ENCODE results near the gene TENT4A. TPM values are rescaled to one million over a fixed set of nuclear protein-coding genes. Genes with fewer than 3 reads are reported as not detected.
A peak's percentile ranks its signal among the peaks of the same experiment; 100 is the strongest.

Gene TENT4A
- total RNA-seq, 1 experiment from 2014 or later, result 29.2 TPM

GRCh38 chr5:6759401-6759800, 46.2 kb downstream of the TENT4A start:
- CTCF ChIA-PET, result interaction anchor here (0.8 to 2.2 kb wide), 9 partner anchors 9 to 173 kb away, joined by 3 to 8 read pairs (median 4); partner anchors contain the start of gene SRD5A1
- no peak for DNase-seq (ENCODE audit: low spot score)

GRCh38 chr5:6759983-6760382, 46.8 kb downstream of the TENT4A start:
- no peaks in the 10 kb centered on the region for H3K27me3 Mint-ChIP-seq (ENCODE audit: low read depth)
- CTCF ChIA-PET, result interaction anchor here (0.8 to 2.2 kb wide), 9 partner anchors 9 to 174 kb away, joined by 3 to 8 read pairs (median 4); partner anchors contain the start of gene SRD5A1
- POLR2A ChIA-PET, result no interaction called here
- peaks cover 27% of the 10 kb centered on the region for H3K36me3 Mint-ChIP-seq
- no peaks in the 10 kb centered on the region for H3K4me1 Mint-ChIP-seq
- H3K9me3 Mint-ChIP-seq, result 0 out of 2 replicates have a peak, but pooled peaks cover 4% of the 10 kb centered on the region
- H3K27ac Mint-ChIP-seq, result peak overlapping the region; percentile 49; the same call in 1 of the 2 replicates
- no peak for DNase-seq (ENCODE audit: low spot score)
- no peak for ATAC-seq
- no peak for TF ChIP-seq SOX15 (CRISPR knock-in tag; IDR thresholded peaks at IDR 0.05)
- no peak for TF ChIP-seq NR3C1 (CRISPR knock-in tag; conservative IDR thresholded peaks at IDR 0.05; ENCODE audit: low read depth)
- TF ChIP-seq TEAD1 (CRISPR knock-in tag; IDR thresholded peaks at IDR 0.05), result no peak
- TF ChIP-seq AR (CRISPR knock-in tag; IDR thresholded peaks at IDR 0.05), result no peak
- no peak for TF ChIP-seq HMGXB4 (CRISPR knock-in tag; IDR thresholded peaks at IDR 0.05)
- TF ChIP-seq E2F1 (CRISPR knock-in tag; IDR thresholded peaks at IDR 0.05), result no peak
- no peak for TF ChIP-seq RELA (CRISPR knock-in tag; IDR thresholded peaks at IDR 0.05; ENCODE audit: borderline replicate concordance)
- no peak for TF ChIP-seq NFE2L1 (CRISPR knock-in tag; IDR thresholded peaks at IDR 0.05)
- TF ChIP-seq ZNF396 (CRISPR knock-in tag; IDR thresholded peaks at IDR 0.05; ENCODE audit: borderline replicate concordance), result no peak
- no peak for TF ChIP-seq TCF7 (CRISPR knock-in tag; IDR thresholded peaks at IDR 0.05; ENCODE audit: low read depth)
- TF ChIP-seq STAT6 (CRISPR knock-in tag; conservative IDR thresholded peaks at IDR 0.05; ENCODE audit: low read depth), result no peak
- no peak for TF ChIP-seq FOXK1 (CRISPR knock-in tag; IDR thresholded peaks at IDR 0.05)
- no peak for TF ChIP-seq SMAD4 (CRISPR knock-in tag; IDR thresholded peaks at IDR 0.05)
- TF ChIP-seq E2F5 (CRISPR knock-in tag; IDR thresholded peaks at IDR 0.05), result no peak
- no peak overlapping the region for H3K4me3 Mint-ChIP-seq

More at GRCh38 chr5:6759401-6759800, 46.2 kb downstream of the TENT4A start:
- Mint-ChIP-seq H3K27me3 (ENCODE audit: low read depth) (no peaks in the 10 kb centered on the region), H3K27ac (0 out of 2 replicates have a peak overlapping the region, but pooled peaks have one; percentile 49), H3K36me3 (peaks cover 31% of the 10 kb centered on the region), H3K4me1 (no peaks in the 10 kb centered on the region), H3K9me3 (0 out of 2 replicates have a peak, but pooled peaks cover 4% of the 10 kb centered on the region), H3K4me3 (no peak overlapping the region)
- ATAC-seq, result peak; percentile 81
- TF ChIP-seq FOXK1 (CRISPR knock-in tag; IDR thresholded peaks at IDR 0.05) (no peak), NFE2L1 (CRISPR knock-in tag; IDR thresholded peaks at IDR 0.05) (no peak), E2F5 (CRISPR knock-in tag; IDR thresholded peaks at IDR 0.05) (no peak), CREM (CRISPR knock-in tag; IDR thresholded peaks at IDR 0.05) (no peak), FOXJ3 (CRISPR knock-in tag; IDR thresholded peaks at IDR 0.05; ENCODE audit: borderline replicate concordance) (no peak), SMAD3 (CRISPR knock-in tag; IDR thresholded peaks at IDR 0.05; ENCODE audit: borderline replicate concordance) (no peak), EMX1 (CRISPR knock-in tag; IDR thresholded peaks at IDR 0.05) (no peak), ZBTB43 (CRISPR knock-in tag; IDR thresholded peaks at IDR 0.05) (no peak), SMAD4 (CRISPR knock-in tag; IDR thresholded peaks at IDR 0.05) (no peak)
- POLR2A ChIA-PET, result no interaction called here

All from WTC11 (cell line).